Measurements from ENCODE around the gene RHEB.
A peak's percentile ranks its signal among the peaks of the same experiment; 100 is the strongest.

Gene RHEB

GRCh38 chr7:151529842-151530241, 10.1 kb upstream of the RHEB start:
- no peak for DNase-seq (ENCODE audit: low spot score)

GRCh38 chr7:151524845-151525244, 5.2 kb upstream of the RHEB start:
- DNase-seq (ENCODE audit: low spot score) = no peak

DNA sequence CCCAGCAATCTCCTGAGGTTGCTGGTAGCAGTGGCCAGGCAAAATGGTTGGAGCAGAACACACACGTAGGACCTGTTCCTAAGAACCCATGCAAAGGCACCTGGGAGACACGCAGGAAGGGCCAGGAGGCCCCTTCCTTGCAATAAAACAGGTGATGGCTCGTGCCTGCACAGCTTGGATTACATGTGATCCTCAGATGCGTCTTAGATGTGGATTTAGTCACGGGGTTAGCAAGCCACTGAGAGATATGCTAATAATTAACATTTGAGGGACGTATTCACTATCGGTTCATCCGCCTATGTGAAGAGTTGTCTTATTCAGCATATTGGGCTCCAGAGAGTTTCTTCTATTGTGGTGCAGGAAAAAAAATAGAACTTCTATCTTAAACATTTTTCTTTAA, 4.6 kb upstream of the RHEB start:
- DNase-seq (ENCODE audit: low spot score) = no peak

GRCh38 chr7:151520419-151521261, 945 bp upstream of the RHEB start:
- peak; percentile 51 for DNase-seq (ENCODE audit: low spot score)

- DNase-seq (ENCODE audit: low spot score) = peak; percentile 43
These were observed 539 bp downstream of the RHEB start for GRCh38 chr7:151518947-151519764.

DNA sequence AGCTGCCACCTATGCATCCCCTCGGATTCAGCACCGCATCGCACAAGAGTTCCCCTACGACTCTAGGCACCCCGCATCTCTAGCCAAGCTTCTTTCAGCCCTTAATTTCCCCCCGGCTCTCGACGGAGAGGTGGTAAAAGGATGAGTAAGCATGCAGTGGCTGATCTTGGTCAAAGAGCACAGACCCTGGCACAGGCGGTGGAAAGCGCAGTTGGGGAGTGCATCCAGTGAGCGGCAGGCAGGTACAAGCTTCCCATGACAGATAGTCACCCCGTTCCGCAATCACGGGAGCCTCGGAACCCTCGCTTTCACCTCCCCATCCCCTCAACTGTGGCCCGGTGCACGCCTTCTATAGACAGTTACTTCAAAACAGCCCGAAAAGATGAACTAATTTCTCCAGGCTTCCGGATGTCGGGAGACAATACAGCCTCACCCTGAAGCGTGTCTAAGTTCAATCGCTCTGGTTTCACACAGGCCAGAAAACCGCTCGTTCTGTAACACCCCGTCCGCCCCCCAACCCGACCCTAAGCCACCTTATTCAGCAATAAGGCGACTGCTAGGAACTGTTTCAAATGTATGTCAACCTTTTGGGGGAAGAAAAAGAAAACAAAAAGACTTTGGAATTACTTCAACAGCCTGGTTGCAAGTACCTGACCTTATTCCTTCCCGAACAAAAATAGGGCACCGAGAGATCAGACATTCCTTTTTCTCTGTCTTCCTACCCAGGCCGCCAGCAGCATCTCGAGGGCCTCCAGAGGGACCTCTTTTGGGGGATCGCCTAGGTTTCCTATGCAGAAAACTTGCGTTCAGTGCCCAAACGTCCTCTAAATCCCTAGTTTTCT, 1.4 kb downstream of the RHEB start:
- peak; percentile 45 for DNase-seq (ENCODE audit: low spot score)

DNA sequence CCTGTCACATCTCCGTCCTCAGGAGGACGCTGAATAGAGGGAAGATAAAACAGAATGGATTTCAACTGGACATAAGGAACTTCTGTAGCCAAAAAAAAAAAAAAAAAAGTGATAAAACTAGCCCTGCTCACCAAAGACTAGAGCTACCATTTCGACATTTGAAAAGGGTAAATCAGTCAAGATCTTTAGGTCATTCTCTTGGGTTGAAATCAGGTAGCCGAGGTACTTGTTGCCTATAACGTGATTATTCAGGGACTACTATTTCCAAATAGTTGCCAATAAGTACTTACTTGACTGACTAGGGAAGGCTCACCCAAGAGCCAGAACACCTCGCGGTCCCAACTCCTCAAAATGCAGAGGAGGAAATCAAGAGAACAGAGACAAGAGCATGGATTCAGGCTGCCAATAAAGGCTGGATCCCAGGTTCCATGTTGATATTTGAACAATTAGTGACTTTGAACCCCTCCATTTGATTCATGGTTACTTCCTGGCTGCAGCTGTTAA, 2.0 kb downstream of the RHEB start:
- no peak for DNase-seq (ENCODE audit: low spot score)

DNA sequence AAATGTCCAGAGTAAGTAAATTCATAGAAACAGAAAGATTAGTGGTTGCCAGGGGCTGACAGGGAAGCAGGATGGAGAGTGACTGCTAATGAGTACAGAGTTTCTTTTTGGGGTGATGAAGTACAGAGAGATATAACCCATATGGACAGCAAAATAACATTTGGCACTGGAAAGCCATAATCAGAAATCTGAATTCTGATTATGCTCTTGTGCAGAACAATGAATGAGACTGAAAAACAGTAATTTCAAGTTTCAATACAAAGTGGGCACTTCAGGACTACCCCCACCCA, 4.5 kb downstream of the RHEB start:
- DNase-seq (ENCODE audit: low spot score) = no peak

DNA sequence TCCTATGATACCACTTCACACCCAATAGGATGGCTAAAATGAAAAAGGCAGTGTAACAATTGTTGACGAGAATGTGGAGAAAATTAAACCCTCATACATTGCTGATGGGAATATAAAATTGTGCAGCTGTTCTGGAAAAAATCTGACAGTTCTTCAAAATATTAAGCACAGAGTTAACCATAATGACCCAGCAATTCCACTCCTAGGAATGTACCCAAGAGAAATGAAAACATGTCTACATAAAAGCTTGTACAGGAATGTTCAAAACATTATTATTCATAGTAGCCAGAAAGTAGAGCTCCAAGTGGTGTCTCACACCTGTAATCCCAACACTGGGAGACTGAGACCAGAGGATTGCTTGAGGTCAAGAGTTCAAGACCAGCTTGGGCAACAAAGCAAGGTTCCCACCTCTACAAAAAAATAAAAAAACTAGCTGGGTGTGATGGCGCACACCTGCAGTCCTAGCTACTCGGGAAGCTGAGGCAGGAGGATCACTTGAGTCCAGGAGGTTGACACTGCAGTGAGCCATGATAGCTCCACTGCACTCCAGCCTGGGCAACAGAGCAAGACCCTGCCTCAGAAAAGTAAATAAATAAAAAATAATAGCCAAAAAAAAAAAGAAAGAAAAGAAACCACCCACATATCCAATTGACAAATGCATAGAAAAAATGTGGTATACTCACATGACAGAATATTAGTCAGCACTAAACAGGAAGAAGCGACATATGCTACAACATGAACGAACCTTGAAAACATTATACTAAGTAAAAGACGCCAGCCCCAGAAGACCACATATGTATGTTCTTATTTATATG, 5.0 kb downstream of the RHEB start:
- DNase-seq (ENCODE audit: low spot score) = no peak

- DNase-seq (ENCODE audit: low spot score) = no peak
These were observed 6.6 kb downstream of the RHEB start for GRCh38 chr7:151513133-151513532.

DNA sequence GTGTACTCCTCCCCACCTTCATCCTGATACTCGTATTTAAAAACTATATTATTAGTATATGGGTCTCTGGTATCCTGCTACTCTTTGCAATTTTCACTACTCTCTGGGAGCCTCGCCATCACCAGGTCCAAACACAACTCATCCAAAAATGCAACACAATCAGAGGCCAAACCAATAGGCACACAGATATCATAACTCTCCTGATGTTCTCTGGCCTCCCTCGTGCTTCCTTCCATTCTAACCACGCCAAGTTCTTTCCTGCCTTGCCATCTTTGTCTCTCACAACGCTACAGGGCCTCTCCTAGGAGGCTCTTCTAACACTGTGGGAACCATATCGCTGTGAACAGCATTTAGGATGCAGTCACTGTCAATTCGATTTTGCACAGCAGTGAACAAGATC, 7.3 kb downstream of the RHEB start:
- DNase-seq (ENCODE audit: low spot score) = no peak

DNA sequence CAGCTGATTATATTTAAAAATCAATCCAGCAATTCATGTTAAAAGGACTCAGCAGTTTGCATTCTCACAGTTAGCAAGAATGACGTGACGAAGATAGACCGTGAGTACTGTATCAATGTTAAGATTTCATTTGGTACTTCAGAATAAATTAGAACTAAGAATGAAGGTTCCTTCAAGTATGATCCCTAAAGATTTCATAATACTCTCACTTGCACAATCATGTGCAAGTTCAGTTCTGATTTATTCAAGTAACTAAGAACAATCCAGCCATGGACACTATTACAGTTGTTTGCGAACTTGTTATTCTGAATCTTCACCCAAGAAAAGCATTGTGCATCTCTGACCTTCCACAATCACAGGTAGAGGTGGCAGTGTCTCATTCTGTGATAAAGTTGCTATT, 7.7 kb downstream of the RHEB start:
- DNase-seq (ENCODE audit: low spot score) = no peak

DNA sequence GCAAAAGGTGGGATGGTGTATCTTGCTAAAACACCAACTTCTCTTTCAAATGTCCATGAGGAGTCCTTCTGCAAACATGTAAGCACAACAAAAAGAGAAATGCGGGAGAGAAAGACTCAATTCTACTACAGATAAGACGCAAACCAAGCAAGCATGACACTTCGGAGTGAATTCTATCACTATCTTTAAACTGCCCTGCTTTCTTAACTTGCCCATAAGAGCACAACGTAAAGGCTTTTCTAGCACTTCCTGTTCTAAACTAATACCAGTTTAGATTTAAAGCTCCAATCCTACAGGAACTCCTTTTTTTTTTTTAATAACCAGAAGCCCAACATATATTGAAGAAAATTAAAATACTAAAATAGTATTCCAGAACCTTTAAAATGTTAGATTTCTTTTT, 8.4 kb downstream of the RHEB start:
- no peak for DNase-seq (ENCODE audit: low spot score)

GRCh38 chr7:151509670-151510333, 9.9 kb downstream of the RHEB start:
- DNase-seq (ENCODE audit: low spot score) = no peak

GRCh38 chr7:151508991-151509390, 10.7 kb downstream of the RHEB start:
- DNase-seq (ENCODE audit: low spot score) = no peak

DNA sequence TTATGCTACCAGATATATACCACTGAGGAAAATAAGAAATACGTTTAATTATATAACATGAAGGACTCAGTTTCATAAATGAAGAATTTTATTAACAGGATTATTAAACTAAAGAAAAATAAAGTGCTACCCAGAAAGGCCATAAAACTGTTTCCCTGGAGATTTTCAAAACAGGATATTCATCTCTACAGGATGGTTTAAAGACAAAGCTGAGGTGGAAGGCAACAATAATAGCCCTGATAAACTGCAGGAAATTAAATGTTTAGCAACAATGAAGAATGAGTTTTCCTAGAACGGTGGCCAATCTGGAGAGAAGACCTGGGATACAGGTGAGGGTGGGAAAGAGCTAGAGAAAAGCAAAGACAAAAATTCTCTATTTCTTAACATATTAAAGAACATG, 11.9 kb downstream of the RHEB start:
- DNase-seq (ENCODE audit: low spot score) = no peak

DNA sequence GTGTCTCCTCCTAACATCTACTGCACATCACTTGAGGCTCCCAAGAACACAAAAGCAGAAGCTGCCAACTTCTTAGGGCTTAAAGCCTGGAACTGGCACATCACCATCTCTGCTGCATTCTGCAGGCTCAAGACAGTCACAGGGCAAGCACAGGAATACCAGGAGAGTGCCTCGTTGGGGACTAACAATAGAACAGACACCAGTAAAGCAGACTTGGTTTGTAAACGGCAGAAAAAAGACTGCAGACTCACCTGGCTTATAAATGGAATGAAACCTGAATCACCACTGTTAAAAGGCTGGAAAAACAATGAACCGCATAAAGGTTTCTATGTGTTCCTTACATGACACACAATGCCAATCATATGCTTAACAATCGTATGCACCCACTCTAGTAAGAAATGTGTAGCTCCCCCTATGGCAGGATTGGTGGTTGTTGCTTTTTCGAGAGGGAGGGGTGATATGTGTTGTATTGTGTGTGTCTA, 12.8 kb downstream of the RHEB start:
- DNase-seq (ENCODE audit: low spot score) = peak; percentile 53

DNA sequence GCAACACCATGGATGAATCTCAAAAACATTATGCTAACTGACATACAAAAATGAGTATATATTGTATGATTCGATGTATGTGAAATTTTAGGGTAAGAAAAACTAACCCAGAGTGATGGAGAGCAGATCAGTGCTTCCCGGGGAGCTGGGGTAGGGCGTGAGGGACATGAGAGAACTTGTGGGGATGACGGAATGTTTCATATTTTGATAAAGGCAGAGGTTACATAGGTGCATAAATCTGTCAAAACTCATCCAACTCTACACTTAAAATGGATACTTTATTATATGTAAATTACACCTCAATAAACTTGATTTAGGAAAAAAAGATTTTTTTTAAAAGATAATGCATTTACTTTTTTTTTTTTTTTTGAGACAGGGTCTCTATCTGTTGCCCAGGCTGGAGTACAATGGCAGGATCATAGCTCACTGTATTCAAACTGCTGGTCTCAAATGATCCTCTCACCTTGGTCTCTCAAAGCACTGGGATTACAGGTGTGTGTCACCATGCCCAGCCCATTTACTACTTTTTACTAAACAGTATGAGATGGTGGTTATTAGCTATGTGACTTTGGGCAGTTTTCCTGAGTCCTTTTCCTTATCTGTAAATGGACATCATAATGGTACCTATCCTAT, 13.7 kb downstream of the RHEB start:
- no peak for DNase-seq (ENCODE audit: low spot score)

GRCh38 chr7:151505433-151505832, 14.3 kb downstream of the RHEB start:
- no peak for DNase-seq (ENCODE audit: low spot score)

GRCh38 chr7:151504715-151505326, 14.9 kb downstream of the RHEB start:
- DNase-seq (ENCODE audit: low spot score) = no peak

Measured in Ammon's horn (tissue), 1 donor.